Measurements from ENCODE around the gene ART4. TPM values are rescaled to one million over a fixed set of nuclear protein-coding genes. Genes with fewer than 3 reads are reported as not detected.

Gene ART4
- total and polyA plus RNA-seq, 4 donors: 10.5 to 40.7 (median 22.2) TPM

DNA sequence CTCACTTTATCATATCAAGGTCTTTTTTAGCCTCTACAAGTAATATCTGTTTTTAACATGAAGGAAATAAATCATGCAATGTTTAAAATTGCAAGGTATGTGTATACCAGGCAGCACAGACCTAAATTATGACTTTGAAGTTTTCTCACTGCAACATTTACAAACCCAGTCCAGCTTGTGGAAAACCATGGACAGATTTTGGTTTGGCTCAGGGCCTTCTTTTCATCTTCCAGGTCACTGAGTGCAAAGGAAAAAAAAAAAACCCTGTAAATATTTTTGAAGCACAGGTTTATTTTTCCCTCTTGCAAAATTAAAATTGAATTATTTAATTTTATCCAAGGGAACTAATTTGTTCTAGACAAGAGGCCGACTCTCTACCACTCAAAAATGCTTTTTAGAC, 28.6 kb upstream of the ART4 start:
- Histone ChIP-seq H3K4me1 (ENCODE audit: control insufficient read depth in 4 of 4, insufficient read depth in 4 of 4, low read length in 3 of 4) (no peaks in the 10 kb centered on the region), H3K27ac (ENCODE audit: low read depth in 1 of 2, low read length in 2 of 2) (no peak overlapping the region), H3K36me3 (ENCODE audit: control insufficient read depth in 4 of 4, insufficient read depth in 3 of 4, low read depth in 1 of 4, low read length in 3 of 4) (no peaks in the 10 kb centered on the region), H3K9me3 (ENCODE audit: control insufficient read depth in 4 of 4, low read length in 3 of 4) (no peaks in the 10 kb centered on the region), H3K4me3 (ENCODE audit: low read depth in 1 of 3, low read length in 3 of 3) (no peak overlapping the region), H3K27me3 (ENCODE audit: control insufficient read depth in 4 of 4, insufficient read depth in 4 of 4, low read length in 3 of 4) (no peaks in the 10 kb centered on the region), H3K9ac (ENCODE audit: low read depth in 1 of 2, low read length in 2 of 2) (no peak overlapping the region)
- DNase-seq (ENCODE audit: low spot score): no peak
- TF ChIP-seq HNF4G (IDR thresholded peaks at IDR 0.05) (no peak), MAX (IDR thresholded peaks at IDR 0.05) (no peak), NR2F2 (IDR thresholded peaks at IDR 0.05) (no peak), CTCF (IDR thresholded peaks at IDR 0.05; ENCODE audit: low read depth, low read length, missing input control) (no peak), TAF1 (conservative IDR thresholded peaks at IDR 0.05) (no peak), RAD21 (IDR thresholded peaks at IDR 0.05) (no peak), SP1 (IDR thresholded peaks at IDR 0.05) (no peak), EGR1 (IDR thresholded peaks at IDR 0.05; ENCODE audit: low read depth in 2 of 2) (no peak)
- WGBS: 84% methylated on average over 1 of the region's 1 CpG

DNA sequence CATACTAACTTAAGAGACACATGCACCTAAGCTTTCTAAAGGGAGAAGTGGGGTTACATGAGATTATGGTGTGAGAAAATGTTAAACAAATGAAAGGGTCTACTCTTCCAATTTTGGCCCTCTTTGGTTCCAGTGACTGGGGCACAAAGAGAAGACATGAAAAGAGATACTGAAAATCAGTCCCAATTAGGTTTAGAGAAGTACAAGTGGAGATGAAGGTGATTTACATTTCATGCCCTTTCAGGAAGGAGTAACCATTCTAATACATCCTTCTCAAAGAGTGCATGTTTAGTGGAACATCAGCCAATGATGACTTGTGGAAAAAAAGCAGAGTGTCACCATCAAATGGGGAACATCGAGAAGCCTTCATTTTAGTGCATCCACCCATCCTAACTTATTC, 27.9 kb upstream of the ART4 start:
- Histone ChIP-seq H3K9me3 (ENCODE audit: control insufficient read depth in 4 of 4, low read length in 3 of 4) (no peaks in the 10 kb centered on the region), H3K36me3 (ENCODE audit: control insufficient read depth in 4 of 4, insufficient read depth in 3 of 4, low read depth in 1 of 4, low read length in 3 of 4) (no peaks in the 10 kb centered on the region), H3K9ac (ENCODE audit: low read depth in 1 of 2, low read length in 2 of 2) (no peak overlapping the region), H3K4me3 (ENCODE audit: low read depth in 1 of 3, low read length in 3 of 3) (no peak overlapping the region), H3K27me3 (ENCODE audit: control insufficient read depth in 4 of 4, insufficient read depth in 4 of 4, low read length in 3 of 4) (no peaks in the 10 kb centered on the region), H3K4me1 (ENCODE audit: control insufficient read depth in 4 of 4, insufficient read depth in 4 of 4, low read length in 3 of 4) (no peaks in the 10 kb centered on the region), H3K27ac (ENCODE audit: low read depth in 1 of 2, low read length in 2 of 2) (no peak overlapping the region)
- TF ChIP-seq SP1 (IDR thresholded peaks at IDR 0.05) (no peak), JUND (IDR thresholded peaks at IDR 0.05) (no peak), FOXA1 (IDR thresholded peaks at IDR 0.05) (no peak), EGR1 (IDR thresholded peaks at IDR 0.05; ENCODE audit: low read depth in 2 of 2) (no peak)
- TF ChIP-seq, protein P1, sequence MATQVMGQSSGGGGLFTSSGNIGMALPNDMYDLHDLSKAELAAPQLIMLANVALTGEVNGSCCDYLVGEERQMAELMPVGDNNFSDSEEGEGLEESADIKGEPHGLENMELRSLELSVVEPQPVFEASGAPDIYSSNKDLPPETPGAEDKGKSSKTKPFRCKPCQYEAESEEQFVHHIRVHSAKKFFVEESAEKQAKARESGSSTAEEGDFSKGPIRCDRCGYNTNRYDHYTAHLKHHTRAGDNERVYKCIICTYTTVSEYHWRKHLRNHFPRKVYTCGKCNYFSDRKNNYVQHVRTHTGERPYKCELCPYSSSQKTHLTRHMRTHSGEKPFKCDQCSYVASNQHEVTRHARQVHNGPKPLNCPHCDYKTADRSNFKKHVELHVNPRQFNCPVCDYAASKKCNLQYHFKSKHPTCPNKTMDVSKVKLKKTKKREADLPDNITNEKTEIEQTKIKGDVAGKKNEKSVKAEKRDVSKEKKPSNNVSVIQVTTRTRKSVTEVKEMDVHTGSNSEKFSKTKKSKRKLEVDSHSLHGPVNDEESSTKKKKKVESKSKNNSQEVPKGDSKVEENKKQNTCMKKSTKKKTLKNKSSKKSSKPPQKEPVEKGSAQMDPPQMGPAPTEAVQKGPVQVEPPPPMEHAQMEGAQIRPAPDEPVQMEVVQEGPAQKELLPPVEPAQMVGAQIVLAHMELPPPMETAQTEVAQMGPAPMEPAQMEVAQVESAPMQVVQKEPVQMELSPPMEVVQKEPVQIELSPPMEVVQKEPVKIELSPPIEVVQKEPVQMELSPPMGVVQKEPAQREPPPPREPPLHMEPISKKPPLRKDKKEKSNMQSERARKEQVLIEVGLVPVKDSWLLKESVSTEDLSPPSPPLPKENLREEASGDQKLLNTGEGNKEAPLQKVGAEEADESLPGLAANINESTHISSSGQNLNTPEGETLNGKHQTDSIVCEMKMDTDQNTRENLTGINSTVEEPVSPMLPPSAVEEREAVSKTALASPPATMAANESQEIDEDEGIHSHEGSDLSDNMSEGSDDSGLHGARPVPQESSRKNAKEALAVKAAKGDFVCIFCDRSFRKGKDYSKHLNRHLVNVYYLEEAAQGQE (IDR thresholded peaks at IDR 0.05): no peak
- DNase-seq (ENCODE audit: low spot score): no peak
- 95% methylated on average over 1 of the region's 1 CpG for WGBS

DNA sequence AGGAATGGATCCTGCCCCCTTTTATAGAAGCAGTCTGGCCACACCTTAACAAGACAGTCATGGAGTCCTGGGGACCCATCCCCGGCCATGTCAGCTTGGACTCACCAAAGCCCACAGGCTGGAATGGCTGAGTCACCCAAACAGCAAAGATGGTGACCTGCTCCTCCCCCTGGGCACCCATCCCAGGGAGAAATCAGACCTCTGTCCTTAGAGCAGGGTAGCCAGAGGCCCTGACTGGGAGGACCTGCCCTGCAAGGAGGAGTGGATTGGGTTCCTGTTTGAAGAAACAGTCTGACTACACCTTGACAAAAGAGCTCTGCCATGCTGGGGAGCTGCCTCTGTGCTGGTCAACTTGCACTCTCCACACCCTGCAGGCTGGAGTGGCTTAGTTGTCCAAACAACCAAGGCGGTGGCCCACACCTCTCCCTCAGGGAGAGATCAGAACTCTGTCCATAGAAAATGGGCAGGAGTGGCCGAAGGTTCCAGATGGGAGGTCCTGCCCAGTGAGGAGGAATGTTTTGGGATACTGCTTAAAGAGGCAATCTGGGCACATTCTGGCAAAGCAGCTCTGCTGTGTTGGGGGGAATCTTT, 25.7 kb upstream of the ART4 start:
- no peaks in the 10 kb centered on the region for H3K4me1 ChIP-seq (ENCODE audit: control insufficient read depth in 4 of 4, insufficient read depth in 4 of 4, low read length in 3 of 4)
- no peak overlapping the region for H3K4me3 ChIP-seq (ENCODE audit: low read depth in 1 of 3, low read length in 3 of 3)
- no peaks in the 10 kb centered on the region for H3K36me3 ChIP-seq (ENCODE audit: control insufficient read depth in 4 of 4, insufficient read depth in 3 of 4, low read depth in 1 of 4, low read length in 3 of 4)
- 94% methylated on average over 3 of the region's 3 CpGs for whole genome bisulfite sequencing
- no peak overlapping the region for H3K9ac ChIP-seq (ENCODE audit: low read depth in 1 of 2, low read length in 2 of 2)
- H3K27me3 ChIP-seq (ENCODE audit: control insufficient read depth in 4 of 4, insufficient read depth in 4 of 4, low read length in 3 of 4): no peaks in the 10 kb centered on the region
- H3K27ac ChIP-seq (ENCODE audit: low read depth in 1 of 2, low read length in 2 of 2): no peak overlapping the region
- H3K9me3 ChIP-seq (ENCODE audit: control insufficient read depth in 4 of 4, low read length in 3 of 4): no peaks in the 10 kb centered on the region
- DNase-seq (ENCODE audit: low spot score): no peak
- TF ChIP-seq, protein P2, sequence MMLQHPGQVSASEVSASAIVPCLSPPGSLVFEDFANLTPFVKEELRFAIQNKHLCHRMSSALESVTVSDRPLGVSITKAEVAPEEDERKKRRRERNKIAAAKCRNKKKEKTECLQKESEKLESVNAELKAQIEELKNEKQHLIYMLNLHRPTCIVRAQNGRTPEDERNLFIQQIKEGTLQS (IDR thresholded peaks at IDR 0.05): no peak
- no peak for TF ChIP-seq YY1 (IDR thresholded peaks at IDR 0.05)
- TF ChIP-seq RAD21 (IDR thresholded peaks at IDR 0.05): no peak
- TF ChIP-seq ZBTB33 (IDR thresholded peaks at IDR 0.05): no peak
- TF ChIP-seq HNF4A (conservative IDR thresholded peaks at IDR 0.05): no peak
- TF ChIP-seq MAX (IDR thresholded peaks at IDR 0.05): no peak
- TF ChIP-seq EGR1 (IDR thresholded peaks at IDR 0.05; ENCODE audit: low read depth in 2 of 2): no peak
- TF ChIP-seq RXRA (IDR thresholded peaks at IDR 0.05): no peak
- TF ChIP-seq, protein P1 (IDR thresholded peaks at IDR 0.05): no peak
